HUES64 (cell line): ENCODE data around the gene LRRC59.
"Not testable (repeated sequence)": the region's sequence is repeated elsewhere in the genome, so short reads cannot be mapped to it uniquely, and the experiment has no call there.

Source experiments
- H3K27ac ChIP-seq: 2 replicates; pipeline ENCODE4 v1.7.0; 2013; ENCODE audit warnings: low read depth, low read length, inconsistent platforms
- H3K27me3 ChIP-seq: 2 replicates; pipeline ENCODE4 v1.6.1; 2013; ENCODE audit warnings: mild to moderate bottlenecking, low read length; ENCODE audit not compliant: insufficient read depth
- H3K36me3 ChIP-seq: 2 replicates; pipeline ENCODE4 v1.6.1; 2013; ENCODE audit warnings: mild to moderate bottlenecking, low read length; ENCODE audit not compliant: insufficient read depth
- H3K4me1 ChIP-seq: 2 replicates; pipeline ENCODE4 v1.6.1; 2013; ENCODE audit warnings: mild to moderate bottlenecking, low read length, moderate library complexity; ENCODE audit not compliant: insufficient read depth
- H3K4me3 ChIP-seq: 2 replicates; pipeline ENCODE4 v1.5.1; 2013; ENCODE audit warnings: mild to moderate bottlenecking, low read length, moderate library complexity
- H3K9ac ChIP-seq: 2 replicates; pipeline ENCODE4 v1.6.1; 2013; ENCODE audit warnings: mild to moderate bottlenecking, low read depth, low read length
- H3K9me3 ChIP-seq: 2 replicates; pipeline ENCODE4 v1.6.1; 2013; ENCODE audit warnings: low read depth, low read length; ENCODE audit not compliant: insufficient read depth
- WGBS: fragments of 150-250, 120-280 bp; methylation state at CpG from one replicate; pipeline ENCODE4 v1.1.7; 2013; ENCODE audit warnings: missing lambda C conversion rate; 5-methylcytosine and 5-hydroxymethylcytosine counted together

LRRC59 gene

GRCh38 chr17:50423553-50424159 lies 26.3 kb upstream of the LRRC59 start:
- Histone ChIP-seq H3K27ac (no peak overlapping the region), H3K4me1 (peaks cover 11% of the 10 kb centered on the region; the same call in 1 of the 2 replicates), H3K36me3 (no peaks in the 10 kb centered on the region), H3K9me3 (peaks cover 4% of the 10 kb centered on the region; the same call in 1 of the 2 replicates), H3K27me3 (peaks cover 15% of the 10 kb centered on the region), H3K9ac (no peak overlapping the region), H3K4me3 (no peak overlapping the region)
- 76% methylated on average over 6 of the region's 6 CpGs for WGBS

GRCh38 chr17:50422738-50423137 lies 25.4 kb upstream of the LRRC59 start:
- Histone ChIP-seq H3K4me1 (peaks cover 11% of the 10 kb centered on the region; the same call in 1 of the 2 replicates), H3K9ac (no peak overlapping the region), H3K27me3 (peaks cover 15% of the 10 kb centered on the region), H3K4me3 (no peak overlapping the region), H3K36me3 (no peaks in the 10 kb centered on the region), H3K27ac (no peak overlapping the region), H3K9me3 (peaks cover 4% of the 10 kb centered on the region; the same call in 1 of the 2 replicates)
- 92% methylated on average over 2 of the region's 2 CpGs for WGBS

GRCh38 chr17:50421308-50422051 lies 24.2 kb upstream of the LRRC59 start:
- H3K4me3 ChIP-seq = no peak overlapping the region
- H3K9me3 ChIP-seq = peaks cover 4% of the 10 kb centered on the region; the same call in 1 of the 2 replicates
- H3K27me3 ChIP-seq = peaks cover 15% of the 10 kb centered on the region
- no peaks in the 10 kb centered on the region for H3K36me3 ChIP-seq
- H3K9ac ChIP-seq = no peak overlapping the region
- peaks cover 3% of the 10 kb centered on the region; the same call in 1 of the 2 replicates for H3K4me1 ChIP-seq
- H3K27ac ChIP-seq = no peak overlapping the region
- 91% methylated on average over 2 of the region's 3 CpGs for WGBS

GRCh38 chr17:50420419-50421112 lies 23.2 kb upstream of the LRRC59 start:
- Histone ChIP-seq H3K27ac (no peak overlapping the region), H3K4me3 (no peak overlapping the region), H3K36me3 (no peaks in the 10 kb centered on the region), H3K27me3 (peaks cover 12% of the 10 kb centered on the region), H3K9me3 (peaks cover 4% of the 10 kb centered on the region; the same call in 1 of the 2 replicates), H3K4me1 (peaks cover under 1% of the 10 kb centered on the region; the same call in 1 of the 2 replicates), H3K9ac (no peak overlapping the region)
- WGBS = 94% methylated on average over 6 of the region's 6 CpGs

GRCh38 chr17:50419577-50419976 lies 22.3 kb upstream of the LRRC59 start:
- H3K4me3 ChIP-seq, H3K27ac ChIP-seq, H3K36me3 ChIP-seq, H3K9ac ChIP-seq, H3K9me3 ChIP-seq, H3K27me3 ChIP-seq, H3K4me1 ChIP-seq: not testable (repeated sequence)
- 96% methylated on average over 10 of the region's 10 CpGs for WGBS

- H3K27me3 ChIP-seq = no peaks in the 10 kb centered on the region
- H3K4me3 ChIP-seq = no peak overlapping the region
- peaks cover 4% of the 10 kb centered on the region; the same call in 1 of the 2 replicates for H3K9me3 ChIP-seq
- no peak overlapping the region for H3K9ac ChIP-seq
- no peaks in the 10 kb centered on the region for H3K4me1 ChIP-seq
- WGBS = 90% methylated on average over 3 of the region's 3 CpGs
- no peak overlapping the region for H3K27ac ChIP-seq
- no peaks in the 10 kb centered on the region for H3K36me3 ChIP-seq
Observed at GRCh38 chr17:50414808-50415207, 17.5 kb upstream of the LRRC59 start.

GRCh38 chr17:50412188-50412732 lies 14.9 kb upstream of the LRRC59 start:
- Histone ChIP-seq H3K27ac (no peak overlapping the region), H3K4me3 (no peak overlapping the region), H3K4me1 (no peaks in the 10 kb centered on the region), H3K36me3 (no peaks in the 10 kb centered on the region), H3K9ac (no peak overlapping the region), H3K27me3 (no peaks in the 10 kb centered on the region), H3K9me3 (no peaks in the 10 kb centered on the region)
- WGBS = 86% methylated on average over 4 of the region's 4 CpGs

- H3K9ac ChIP-seq = no peak overlapping the region
- no peak overlapping the region for H3K27ac ChIP-seq
- 95% methylated on average over 4 of the region's 4 CpGs for WGBS
- no peaks in the 10 kb centered on the region for H3K9me3 ChIP-seq
- no peaks in the 10 kb centered on the region for H3K36me3 ChIP-seq
- H3K27me3 ChIP-seq = no peaks in the 10 kb centered on the region
- no peaks in the 10 kb centered on the region for H3K4me1 ChIP-seq
- H3K4me3 ChIP-seq = no peak overlapping the region
Observed at GRCh38 chr17:50407921-50408320, 10.6 kb upstream of the LRRC59 start.

- no peaks in the 10 kb centered on the region for H3K27me3 ChIP-seq
- no peak overlapping the region for H3K9ac ChIP-seq
- no peak overlapping the region for H3K4me3 ChIP-seq
- H3K4me1 ChIP-seq = no peaks in the 10 kb centered on the region
- H3K36me3 ChIP-seq = no peaks in the 10 kb centered on the region
- no peaks in the 10 kb centered on the region for H3K9me3 ChIP-seq
- H3K27ac ChIP-seq = no peak overlapping the region
- 84% methylated on average over 5 of the region's 5 CpGs for WGBS
Observed at GRCh38 chr17:50406578-50406977, 9.3 kb upstream of the LRRC59 start.

GRCh38 chr17:50405351-50405750 lies 8.0 kb upstream of the LRRC59 start:
- 86% methylated on average over 4 of the region's 4 CpGs for WGBS
- H3K9ac ChIP-seq, H3K36me3 ChIP-seq, H3K9me3 ChIP-seq, H3K27me3 ChIP-seq, H3K4me1 ChIP-seq, H3K4me3 ChIP-seq, H3K27ac ChIP-seq: not testable (repeated sequence)

GRCh38 chr17:50399591-50399990 lies 2.3 kb upstream of the LRRC59 start:
- not testable (repeated sequence) for H3K4me3 ChIP-seq, H3K36me3 ChIP-seq, H3K9me3 ChIP-seq, H3K4me1 ChIP-seq, H3K27me3 ChIP-seq, H3K9ac ChIP-seq, H3K27ac ChIP-seq
- WGBS = 89% methylated on average over 8 of the region's 8 CpGs
